Islet of Langerhans (tissue), 1 donor: ENCODE measurements around the gene ISM1.
"Not testable (repeated sequence)": the region's sequence is repeated elsewhere in the genome, so short reads cannot be mapped to it uniquely, and the experiment has no call there.

Experiments
- FAIRE-seq: peaks from one replicate; lab custom pipeline; 2011; peaks lifted over from hg19 to GRCh38; lab: Jason Lieb, UNC

The ISM1 gene

DNA sequence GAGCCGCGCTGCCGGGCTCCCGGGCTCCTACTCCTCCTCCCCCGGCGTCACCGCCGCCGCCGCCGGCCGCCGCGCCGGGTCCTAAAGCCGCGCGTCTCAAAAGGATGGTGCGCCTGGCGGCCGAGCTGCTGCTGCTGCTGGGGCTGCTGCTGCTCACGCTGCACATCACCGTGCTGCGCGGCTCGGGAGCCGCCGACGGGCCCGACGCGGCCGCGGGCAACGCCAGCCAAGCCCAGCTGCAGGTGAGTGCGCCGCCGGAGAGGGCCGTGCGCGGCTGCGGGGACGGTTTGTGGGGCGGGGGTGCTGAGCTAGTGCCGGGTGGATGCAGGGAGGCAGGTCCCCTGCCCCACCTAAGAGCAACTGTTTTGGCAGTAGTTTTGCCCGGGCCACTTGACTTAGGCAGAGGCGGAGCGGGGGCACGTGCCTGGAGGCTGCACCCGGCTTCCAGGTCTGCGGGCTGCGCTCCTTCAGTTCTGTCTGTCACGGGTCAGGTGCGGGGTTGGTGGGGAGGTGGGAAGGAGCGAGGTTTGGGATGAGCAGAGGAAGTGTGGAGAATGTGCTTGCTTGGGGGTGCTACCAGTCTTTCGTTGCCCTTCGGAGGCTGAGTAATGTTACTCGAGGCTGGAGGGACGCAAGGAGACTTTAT lies 722 bp downstream of the ISM1 start:
- no peak for FAIRE-seq

DNA sequence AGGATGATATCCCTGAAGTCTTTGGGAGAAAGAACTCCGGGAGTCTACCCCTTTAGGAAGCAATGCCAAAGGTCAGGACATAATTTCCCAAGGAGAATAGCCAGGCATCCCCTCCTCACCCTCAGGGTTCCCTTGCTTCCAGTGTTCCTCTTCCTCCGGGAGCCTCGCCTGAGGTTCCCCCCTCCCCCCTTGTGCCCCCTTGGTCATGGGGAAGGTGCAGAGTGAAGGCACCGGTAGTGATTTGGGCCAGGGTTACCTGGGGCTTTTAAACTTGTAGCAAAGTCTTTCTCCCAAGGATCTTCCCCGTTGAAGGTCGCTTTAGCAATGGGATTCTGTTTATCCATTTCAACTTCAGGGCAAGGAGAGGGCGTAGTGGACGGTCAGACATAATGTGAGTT lies 1.2 kb downstream of the ISM1 start:
- no peak for FAIRE-seq

DNA sequence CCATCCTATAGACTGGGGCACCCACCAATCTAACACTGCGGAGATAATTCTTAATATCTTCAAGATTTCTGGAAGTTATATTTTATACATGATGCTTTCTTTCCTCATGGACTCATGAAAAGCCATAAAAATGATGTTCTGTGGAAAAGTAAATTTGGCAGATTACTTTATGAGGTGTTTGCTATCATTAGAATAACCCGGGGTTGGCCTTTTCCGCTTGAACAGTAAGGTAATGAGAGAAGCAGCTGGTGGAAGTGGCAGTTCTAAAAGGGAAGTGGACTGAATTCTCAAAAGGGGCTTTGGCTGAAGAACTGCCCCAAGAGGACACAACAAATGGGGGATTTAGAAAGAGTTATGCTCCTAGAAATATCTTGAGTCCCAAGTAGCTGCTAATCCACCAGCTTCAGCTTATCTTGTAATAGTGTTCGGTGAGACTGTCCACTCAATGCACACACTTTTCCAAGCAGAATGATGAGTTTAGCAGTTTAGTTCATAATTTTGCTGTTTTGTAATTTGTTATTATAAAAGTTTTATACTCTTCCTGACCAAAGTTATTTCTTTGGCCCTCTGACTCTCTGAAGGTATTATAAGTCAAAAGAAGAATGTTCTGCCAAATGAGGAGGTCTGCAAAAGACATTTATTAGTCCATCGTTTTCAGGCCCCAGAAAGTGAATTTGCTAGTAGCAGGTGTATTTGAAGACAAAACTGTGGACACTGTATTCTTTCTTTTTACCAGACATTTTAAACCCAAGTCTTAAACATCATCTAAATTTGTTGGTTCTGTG lies 2.9 kb downstream of the ISM1 start:
- no peak for FAIRE-seq

DNA sequence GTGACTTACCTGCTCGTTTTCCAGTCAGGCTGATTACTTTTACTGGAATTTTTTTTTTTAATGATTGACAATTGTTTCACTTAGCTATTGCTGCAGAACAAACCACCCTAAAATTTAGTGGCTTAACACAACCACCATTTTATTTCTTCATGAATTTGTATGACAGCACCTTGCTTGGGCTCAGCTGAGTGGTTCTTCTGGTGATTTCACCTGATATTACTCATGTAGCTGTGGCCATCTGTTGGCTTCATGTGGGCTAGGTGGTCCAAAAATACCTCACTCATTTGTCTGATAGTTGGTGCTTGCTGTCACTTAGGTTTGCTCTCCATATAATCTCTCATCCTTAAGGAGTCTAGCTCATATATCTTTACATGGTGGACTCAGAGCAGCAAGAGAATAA lies 5.3 kb downstream of the ISM1 start:
- no peak for FAIRE-seq

DNA sequence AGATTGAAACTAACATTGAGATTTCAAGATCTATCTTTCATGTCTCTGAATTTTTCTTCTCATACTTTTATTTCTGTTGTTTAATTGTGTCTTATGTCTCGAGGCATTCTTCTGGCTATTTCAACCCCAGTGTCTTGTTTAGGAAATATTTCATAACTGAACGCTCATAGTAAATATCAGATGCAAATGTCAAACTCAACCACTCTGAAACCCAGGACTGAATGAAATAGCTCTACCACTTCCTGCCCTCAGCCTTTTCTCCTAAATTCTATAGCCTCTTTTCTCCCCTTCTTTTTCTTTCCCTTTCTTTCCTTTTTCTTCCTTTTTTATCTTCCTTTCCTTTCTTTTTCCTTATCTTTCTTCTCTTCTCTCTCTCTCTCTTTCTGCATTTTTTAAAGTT lies 7.7 kb downstream of the ISM1 start:
- FAIRE-seq, result no peak

DNA sequence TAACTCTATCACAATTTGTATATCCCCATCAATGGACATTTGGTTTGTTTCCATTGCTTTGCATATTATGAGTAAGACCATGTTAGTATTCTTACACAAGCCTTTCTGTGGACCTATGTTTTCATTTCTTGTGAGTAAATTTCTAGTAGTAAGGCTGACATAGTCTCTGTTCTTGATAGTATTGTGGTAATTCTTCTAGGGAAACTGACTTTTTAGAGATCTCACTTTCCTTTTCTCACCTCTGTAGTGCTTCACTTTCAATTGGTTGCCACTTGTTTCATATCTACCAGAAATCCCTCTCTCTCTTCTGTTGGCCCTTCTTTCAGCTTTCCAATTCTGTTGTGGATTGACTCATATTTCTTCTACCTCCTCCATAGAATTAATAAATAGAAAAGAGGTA lies 8.5 kb downstream of the ISM1 start:
- FAIRE-seq, result no peak

DNA sequence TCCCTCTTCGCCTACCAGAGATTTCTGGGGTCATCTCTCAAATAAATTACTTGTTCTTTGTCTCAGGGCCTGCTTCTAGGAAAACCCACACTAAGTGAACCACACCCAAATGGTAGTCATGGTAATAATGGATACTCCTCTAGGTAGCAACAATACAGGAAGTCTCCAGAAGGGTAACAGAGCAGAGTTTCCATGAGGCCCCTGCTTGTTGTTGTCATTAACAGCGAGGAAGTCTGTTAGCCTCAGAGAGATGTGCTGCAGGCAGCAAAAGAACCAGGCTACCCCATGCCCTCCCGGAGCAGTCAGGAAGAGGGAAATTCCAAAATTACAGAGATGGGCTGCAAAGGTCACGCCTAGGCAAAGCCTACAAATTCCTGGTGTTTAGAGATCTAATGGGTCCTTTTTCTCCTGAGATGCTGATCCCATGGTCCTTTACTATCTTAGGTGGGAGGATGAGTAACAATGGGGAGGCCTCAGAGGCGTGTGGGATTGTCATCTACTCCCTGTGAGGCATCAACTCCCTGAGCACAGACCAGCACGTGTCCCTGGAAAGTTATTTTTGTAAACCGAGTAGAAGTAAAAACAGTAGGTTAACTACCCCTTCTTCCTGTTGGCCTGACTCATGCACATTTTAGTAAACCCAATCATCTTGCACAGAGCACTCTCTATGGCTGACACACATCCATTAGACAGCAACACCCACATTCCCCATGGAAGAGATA lies 10.1 kb downstream of the ISM1 start:
- no peak for FAIRE-seq

DNA sequence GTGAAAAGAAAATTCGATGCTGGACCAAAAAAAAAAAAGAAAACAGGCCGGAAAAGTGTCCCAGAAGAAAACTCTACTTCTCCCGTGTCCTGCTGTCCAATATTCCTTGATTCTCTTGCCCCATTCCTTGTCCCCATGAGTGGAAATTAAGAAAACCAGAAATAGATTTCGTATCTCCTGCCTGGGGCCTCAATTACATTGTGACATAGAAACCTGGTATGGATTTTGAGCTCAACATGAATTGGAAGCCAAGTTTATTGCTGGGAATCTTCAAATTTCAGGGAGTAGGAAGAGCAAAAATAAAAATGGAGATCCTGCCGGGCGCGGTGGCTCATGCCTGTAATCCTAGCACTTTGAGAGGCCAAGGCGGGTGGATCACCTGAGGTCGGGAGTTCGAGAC lies 11.9 kb downstream of the ISM1 start:
- no peak for FAIRE-seq

DNA sequence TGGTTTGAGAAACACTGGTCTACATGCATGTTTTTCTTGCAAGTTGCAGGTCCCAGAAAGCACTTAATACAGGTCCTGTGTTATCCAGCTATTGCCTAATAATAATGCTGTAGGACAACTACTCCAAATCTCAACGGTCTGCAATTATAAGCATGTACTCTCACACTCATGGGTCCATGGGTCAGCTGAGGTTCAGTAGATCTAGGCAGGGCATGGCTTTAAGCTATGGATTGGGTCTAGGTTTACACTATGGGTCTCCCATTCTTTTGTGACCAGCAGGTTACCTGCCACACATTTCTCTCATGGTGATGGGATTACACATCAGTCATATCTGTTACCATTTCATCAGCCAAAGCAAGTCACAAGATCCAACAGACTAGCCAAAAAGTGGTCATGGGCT lies 13.9 kb downstream of the ISM1 start:
- FAIRE-seq, result no peak

DNA sequence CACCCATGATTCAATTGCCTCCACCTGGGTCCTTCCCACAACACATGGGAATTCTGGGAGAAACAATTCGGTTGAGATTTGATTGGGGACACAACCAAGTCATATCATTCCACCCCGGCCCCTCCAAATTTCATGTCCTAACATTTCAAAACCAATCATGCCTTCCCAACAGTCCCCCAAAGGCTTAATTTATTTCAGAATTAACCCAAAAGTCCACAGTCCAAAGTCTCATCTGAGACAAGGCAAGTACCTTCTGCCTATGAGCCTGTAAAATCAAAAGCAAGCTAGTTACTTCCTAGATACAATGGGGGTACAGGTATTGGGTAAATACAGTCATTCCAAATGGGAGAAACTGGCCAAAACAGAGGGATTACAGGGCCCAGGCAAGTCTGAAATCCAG lies 15.3 kb downstream of the ISM1 start:
- FAIRE-seq, result not testable (repeated sequence)

DNA sequence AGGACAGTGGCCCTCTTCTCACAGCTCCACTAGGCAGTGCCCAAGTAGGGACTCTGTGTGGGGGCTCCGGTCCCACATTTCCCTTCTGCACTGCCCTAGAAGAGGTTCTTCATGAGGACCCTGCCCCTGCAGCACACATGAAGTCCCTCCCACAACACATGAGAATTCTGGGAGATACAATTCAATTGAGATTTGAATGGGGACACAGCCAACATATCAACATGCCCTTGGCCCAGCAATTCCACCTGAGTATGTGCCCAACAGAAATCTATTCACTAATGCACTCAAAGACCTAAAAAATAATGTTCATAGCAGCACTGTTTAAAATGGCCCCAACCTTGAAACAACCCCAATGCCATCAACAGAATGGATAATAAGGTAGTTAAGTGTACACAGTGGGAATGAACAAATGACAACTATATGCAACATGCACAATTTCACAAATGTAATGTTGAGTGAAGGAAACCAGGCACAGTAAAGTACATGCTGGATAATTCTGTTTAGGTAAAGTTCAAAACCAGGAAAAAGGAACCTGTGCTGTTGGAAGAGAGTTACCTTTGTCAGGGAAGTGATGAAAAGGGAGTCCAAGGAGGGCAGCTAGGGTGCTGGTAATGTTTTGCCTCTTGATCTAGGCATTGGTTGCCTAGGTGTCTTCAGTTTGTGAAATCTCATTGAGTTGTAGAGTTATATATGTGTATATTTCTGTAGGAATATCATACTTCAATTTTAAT lies 16.1 kb downstream of the ISM1 start:
- FAIRE-seq, result no peak

DNA sequence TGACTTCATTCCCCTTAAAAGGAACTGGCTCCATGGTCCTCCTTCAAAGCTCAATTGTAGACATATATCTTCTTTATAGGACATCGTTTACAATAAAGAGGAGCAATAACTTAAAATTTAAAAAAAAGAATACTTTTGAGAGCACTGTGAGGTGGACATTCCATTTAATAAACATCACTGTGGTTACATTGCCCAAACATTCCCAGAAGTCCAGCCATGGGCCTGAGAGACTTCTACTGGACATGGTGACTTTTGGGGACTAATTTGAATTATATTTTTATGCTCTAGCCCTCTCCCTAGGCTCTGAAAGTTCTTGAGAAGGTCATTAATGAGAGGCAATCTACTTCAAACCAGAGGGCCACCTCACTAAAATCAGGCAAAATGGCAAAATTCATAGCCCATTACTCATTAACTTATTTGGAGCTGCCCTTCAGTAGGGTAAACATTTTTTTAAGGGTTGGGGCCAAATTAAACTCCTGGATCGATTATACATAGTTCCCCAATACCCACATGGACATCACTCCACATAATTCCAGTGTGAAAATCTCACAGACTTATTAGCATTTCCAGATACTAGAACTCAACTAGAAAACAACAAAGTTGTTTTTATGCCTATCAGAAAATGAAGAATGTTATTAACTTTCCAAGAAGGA lies 17.1 kb downstream of the ISM1 start:
- no peak for FAIRE-seq

DNA sequence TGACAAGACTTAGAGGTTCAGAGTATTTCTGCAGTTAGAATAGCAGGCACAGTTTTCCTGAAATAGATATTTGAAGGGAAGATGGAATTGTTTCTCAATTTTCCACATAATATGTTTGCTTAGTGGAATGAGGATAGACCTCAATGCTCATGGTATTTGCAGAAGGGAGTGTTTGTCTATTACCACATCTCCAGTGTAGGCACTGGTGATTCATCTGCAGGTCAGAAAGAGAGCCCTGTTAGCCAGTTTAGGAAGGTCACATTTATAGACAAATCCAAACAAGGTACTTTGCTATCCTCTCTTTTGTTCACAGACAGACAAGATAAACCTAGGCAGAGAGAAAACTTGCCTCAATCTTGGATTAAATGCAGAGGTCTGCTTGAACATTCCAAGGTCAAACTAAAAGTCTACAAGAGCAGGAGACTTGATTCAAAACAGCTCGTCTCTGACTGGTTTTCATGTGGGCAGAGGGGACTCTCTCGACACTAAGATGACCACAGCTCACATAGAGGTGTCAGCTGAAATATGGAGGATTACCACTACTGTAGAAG lies 22.8 kb downstream of the ISM1 start:
- FAIRE-seq, result no peak

DNA sequence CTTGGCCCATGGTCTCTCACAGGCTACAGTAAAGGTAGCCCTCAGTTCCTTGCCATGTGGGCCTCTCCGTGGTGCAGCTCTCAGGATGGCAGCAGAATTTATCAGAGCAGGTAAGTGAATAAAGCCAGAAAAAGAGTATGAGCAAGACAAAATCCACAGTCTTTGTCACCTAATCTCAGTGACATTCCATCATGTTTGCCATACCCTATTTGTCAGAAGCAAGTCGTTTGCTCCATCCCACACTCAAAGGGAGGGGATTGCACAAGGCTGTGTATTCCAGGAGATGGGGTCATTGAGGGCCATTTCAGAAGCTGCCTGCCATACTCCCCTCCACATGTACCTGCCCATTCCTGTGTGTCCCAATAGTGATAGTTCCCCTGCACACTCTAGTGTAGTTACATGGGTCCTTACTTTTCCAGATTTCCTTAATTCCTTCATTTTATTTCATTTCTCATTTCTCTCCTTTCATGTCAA lies 24.2 kb downstream of the ISM1 start:
- FAIRE-seq, result no peak

DNA sequence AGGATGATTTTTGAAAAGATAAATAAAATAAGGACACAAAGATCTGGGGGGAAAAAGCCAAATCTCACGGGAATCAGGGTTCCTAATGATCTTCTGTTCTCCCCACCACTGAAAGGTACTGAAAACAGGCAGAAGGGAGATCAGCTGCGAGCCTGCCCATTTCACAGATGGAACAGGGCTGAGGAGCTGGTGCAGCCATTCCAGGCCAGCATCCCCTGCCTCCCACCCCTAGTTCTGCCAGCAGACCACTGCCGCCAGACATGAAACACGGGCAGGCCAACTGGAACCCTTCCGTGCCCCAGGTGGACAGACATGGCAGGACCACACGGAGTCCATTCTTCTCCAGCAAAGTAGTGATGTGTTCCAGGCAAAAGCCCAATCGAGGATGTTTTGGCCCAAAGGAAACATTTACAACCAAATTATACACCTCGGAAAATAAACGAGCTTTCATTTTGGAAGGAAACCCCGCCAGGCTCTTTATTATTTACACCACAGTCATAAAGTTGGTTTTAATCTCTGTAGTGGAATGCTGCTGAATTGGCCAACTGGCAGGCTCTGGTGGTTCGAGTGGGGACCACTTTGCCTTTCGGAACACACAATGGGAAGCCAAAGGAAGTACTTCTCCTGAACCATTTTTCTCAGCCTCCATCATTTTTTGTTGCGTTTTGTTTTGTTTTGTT lies 28.2 kb downstream of the ISM1 start:
- FAIRE-seq, result no peak

DNA sequence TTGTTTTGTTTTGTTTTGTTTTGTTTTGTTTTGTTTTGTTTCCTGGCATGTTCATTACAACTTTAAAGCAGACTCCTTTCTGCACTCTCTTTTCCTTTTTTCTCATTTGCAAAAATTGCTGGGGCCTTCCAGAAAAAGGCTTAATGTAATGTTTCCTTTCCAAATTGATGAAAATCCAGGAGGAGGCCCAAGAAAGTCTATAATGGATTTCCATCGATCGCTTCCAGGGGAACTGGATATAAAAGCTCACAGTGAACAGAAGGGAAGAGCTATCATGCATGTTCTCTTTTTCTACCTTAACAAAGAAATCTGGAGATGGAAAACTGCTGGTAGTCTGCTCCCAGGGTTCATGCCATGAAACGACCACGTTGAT lies 28.7 kb downstream of the ISM1 start:
- no peak for FAIRE-seq

DNA sequence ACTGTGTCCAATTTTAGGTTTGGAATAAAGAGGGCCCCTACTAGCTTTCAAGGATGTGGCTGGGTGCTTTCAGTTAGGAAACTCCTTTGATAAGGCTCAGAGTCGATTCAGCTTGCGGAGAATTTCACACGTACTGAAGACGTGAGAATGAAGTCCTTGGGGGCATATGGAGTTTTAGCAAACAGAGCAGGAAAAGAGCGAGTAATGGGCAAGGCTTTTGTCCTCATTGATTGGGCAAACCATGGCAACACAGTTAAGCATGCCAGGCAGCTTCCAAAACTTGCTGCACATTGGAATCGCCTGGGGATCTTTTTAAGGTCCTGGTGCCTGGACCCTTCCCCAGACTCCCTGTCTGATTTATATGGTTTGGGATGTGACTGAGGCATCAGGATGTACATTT lies 29.2 kb downstream of the ISM1 start:
- no peak for FAIRE-seq

DNA sequence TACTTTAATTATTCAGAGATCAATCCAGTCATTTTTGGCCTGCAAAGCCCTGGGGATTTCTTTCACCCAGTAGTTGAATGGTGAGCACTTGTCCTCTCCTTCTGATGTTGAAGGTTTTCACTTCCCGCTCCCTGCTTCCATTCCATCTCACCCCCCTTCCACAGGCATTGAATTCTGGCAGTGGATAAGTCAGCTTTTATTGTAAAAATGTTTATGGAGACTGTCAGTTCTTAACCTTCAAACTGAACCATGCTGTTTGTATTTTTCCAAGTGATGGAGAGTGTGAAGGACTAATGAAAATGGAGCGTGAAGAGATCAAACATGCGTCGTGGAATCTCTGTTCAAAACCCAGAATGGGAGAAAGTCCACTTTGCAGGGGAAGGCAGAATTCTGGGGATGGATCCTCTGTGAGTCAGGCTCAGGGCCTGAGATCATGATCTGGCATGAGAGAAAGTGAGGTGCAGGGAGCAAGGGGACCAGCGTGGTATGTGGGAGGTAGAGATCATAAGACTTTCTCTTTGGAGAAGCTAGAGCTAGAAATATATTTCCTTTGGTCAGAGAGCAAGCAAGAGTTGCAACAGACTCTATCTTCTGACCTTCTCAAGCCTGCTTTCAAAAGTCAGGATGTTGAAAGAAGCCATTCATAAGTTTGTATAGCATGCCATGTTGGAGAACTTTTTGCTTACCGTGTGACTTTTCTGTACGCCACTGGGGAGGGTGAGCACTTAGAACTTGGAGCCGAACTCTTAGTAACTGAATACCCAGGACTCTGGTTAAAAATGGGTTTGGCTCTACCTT lies 30.2 kb downstream of the ISM1 start:
- no peak for FAIRE-seq

DNA sequence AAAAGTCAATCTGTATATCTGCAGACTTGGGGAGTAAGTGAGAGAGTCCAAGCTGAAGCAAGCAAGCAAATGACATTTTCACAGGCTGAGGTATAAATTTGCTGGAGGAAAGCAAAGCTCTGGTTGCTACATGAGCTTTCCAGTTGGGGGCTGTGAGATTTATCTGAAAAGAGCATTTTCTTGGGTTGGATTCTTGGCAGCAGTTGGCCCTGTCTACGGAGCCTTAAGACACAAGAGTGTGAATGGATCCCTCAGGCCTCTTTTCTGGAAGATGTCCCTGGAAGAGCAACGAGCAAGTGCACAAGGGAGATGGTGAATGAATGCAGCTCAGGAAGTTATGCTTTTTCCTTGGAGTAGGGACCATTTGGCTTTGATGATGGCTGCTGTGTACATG lies 30.8 kb downstream of the ISM1 start:
- no peak for FAIRE-seq

DNA sequence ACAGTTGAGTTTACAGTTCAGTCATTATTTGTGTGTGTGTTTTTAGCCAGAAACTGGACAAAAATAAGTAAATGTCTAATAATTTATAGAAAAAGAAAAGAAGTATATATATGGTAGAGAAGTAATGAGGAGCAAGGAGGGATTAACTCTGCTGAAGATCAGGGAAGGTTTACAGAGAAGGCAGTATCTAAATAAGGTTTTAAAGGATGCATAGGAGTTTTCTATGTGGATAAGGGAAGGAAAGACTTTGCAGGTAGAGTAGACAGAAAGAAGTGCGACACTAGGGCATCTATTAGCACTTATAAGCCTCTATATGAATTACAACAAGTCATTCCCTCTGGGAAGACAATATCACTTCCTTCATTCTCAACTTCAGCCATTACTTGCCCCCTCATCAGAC lies 34.3 kb downstream of the ISM1 start:
- no peak for FAIRE-seq

DNA sequence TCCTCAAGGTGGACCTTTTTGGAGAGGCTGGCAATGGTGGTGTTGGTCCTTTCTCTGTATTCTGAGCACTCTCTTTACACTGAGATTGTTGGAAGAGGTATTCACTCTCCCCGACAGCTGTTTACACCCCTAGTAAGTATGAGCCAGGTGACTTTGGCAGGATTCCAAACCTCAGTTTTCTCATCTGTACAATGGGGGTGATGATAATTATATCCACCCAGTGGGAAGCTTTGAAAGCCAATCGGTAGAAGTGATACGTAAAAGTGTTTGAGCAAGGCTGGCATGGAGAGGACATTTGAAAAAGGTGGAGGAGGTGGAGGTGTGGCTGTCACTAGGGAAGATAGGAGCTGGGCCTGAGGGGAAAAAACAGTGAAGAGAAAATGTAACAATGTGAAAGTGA lies 35.5 kb downstream of the ISM1 start:
- FAIRE-seq, result no peak
